IMR-90 (cell line): ENCODE data around the gene RALGPS1. TPM values are rescaled to one million over a fixed set of nuclear protein-coding genes. Genes with fewer than 3 reads are reported as not detected.

Experiments used
- ATAC-seq: fragments of 200-7000 bp; cut with Tn5 transposase; 2 replicates; pipeline ENCODE4 v1.9.1; 2020; ENCODE audit warnings: low read depth, mild to moderate bottlenecking, moderate library complexity
- BruUV-seq: library from RNA; stranded (reverse); fragments of 400-500 nt; replicated peaks from 2 replicates; lab custom pipeline; 2021; lab: Mats Ljungman, UMichigan
- CTCF ChIA-PET: fragments of 300-600 bp; formaldehyde crosslinking; extraction: SDS; loops from one replicate; lab custom pipeline; 2021; ENCODE audit warnings: antibody characterized with exemption; lab: Yijun Ruan, JAX
- POLR2A ChIA-PET: fragments of 300-600 bp; sonication (Branson Sonifier 250); formaldehyde crosslinking; loops from one replicate; lab custom pipeline; 2022; ENCODE audit warnings: antibody characterized with exemption; ENCODE audit not compliant: unreplicated experiment; lab: Charles Lee
- DNase-seq: peaks from one replicate; pipeline ENCODE4 v3.0.0; 2013
- H2AFZ ChIP-seq: replicated peaks from 2 replicates; pipeline ENCODE3; 2013; ENCODE audit warnings: low read length, mild to moderate bottlenecking; ENCODE audit not compliant: poor library complexity
- H2AK5ac ChIP-seq: 2 replicates; pipeline ENCODE4 v1.6.1; 2013; ENCODE audit warnings: low read depth, low read length, inconsistent platforms
- H2AK9ac ChIP-seq: replicated peaks from 2 replicates; pipeline ENCODE3; 2013; ENCODE audit warnings: mild to moderate bottlenecking, low read depth, low read length, moderate library complexity; ENCODE audit not compliant: poor library complexity
- H2BK120ac ChIP-seq: 2 replicates; pipeline ENCODE4 v1.6.1; 2013; ENCODE audit warnings: low read depth, low read length, inconsistent platforms
- H2BK15ac ChIP-seq: 3 replicates; pipeline ENCODE4 v1.6.1; 2013; ENCODE audit warnings: low read depth, low read length, inconsistent platforms
- H2BK20ac ChIP-seq: 2 replicates; pipeline ENCODE4 v1.6.1; 2013; ENCODE audit warnings: low read depth, mild to moderate bottlenecking, inconsistent platforms, low read length, moderate library complexity
- H2BK5ac ChIP-seq: 2 replicates; pipeline ENCODE4 v1.6.1; 2013; ENCODE audit warnings: mild to moderate bottlenecking, low read depth, low read length, inconsistent platforms; ENCODE audit not compliant: poor library complexity, severe bottlenecking
- H3K14ac ChIP-seq: replicated peaks from 2 replicates; pipeline ENCODE4 v1.6.1; 2013; ENCODE audit warnings: low read depth, low read length, inconsistent platforms
- H3K18ac ChIP-seq: 2 replicates; pipeline ENCODE4 v1.6.1; 2013; ENCODE audit warnings: low read depth, low read length, control low read depth
- H3K23ac ChIP-seq: 2 replicates; pipeline ENCODE4 v1.6.1; 2013; ENCODE audit warnings: low read depth, low read length, inconsistent platforms
- H3K27ac ChIP-seq: 2 replicates; pipeline ENCODE4 v1.5.1; 2013; ENCODE audit warnings: mild to moderate bottlenecking, control low read depth, low read length; ENCODE audit not compliant: insufficient read depth
- H3K27me3 ChIP-seq: 2 replicates; pipeline ENCODE4 v1.6.1; 2013; ENCODE audit warnings: low read length; ENCODE audit not compliant: control insufficient read depth, insufficient read depth
- H3K36me3 ChIP-seq: 2 replicates; pipeline ENCODE4 v1.6.1; 2013; ENCODE audit warnings: low read length, mixed read lengths; ENCODE audit not compliant: control insufficient read depth, insufficient read depth
- H3K4ac ChIP-seq: 2 replicates; pipeline ENCODE4 v1.6.1; 2013; ENCODE audit warnings: low read depth, low read length, inconsistent platforms
- H3K4me1 ChIP-seq: 2 replicates; pipeline ENCODE4 v1.6.1; 2013; ENCODE audit warnings: low read length, mixed read lengths; ENCODE audit not compliant: control insufficient read depth, insufficient read depth
- H3K4me2 ChIP-seq: 2 replicates; pipeline ENCODE4 v1.6.1; 2013; ENCODE audit warnings: low read depth, mild to moderate bottlenecking, control low read depth, low read length, moderate library complexity
- H3K4me3 ChIP-seq: 2 replicates; pipeline ENCODE4 v1.5.1; 2013; ENCODE audit warnings: low read depth, mild to moderate bottlenecking, control low read depth, low read length, moderate library complexity; ENCODE audit not compliant: insufficient read depth
- H3K56ac ChIP-seq: 2 replicates; pipeline ENCODE4 v1.6.1; 2013; ENCODE audit warnings: low read length, inconsistent platforms; ENCODE audit not compliant: insufficient read depth; ENCODE audit errors: extremely low read depth
- H3K79me1 ChIP-seq, 2 experiments: 2 replicates each; pipeline ENCODE4 v1.6.1; 2013; ENCODE audit warnings: low read length in 2 of 2, inconsistent platforms in 1 of 2, low read depth in 1 of 2
- H3K9ac ChIP-seq: 2 replicates; pipeline ENCODE4 v1.6.1; 2013; ENCODE audit warnings: low read depth, low read length, control low read depth
- H3K9me1 ChIP-seq: 2 replicates; pipeline ENCODE4 v1.6.1; 2013; ENCODE audit warnings: low read length, inconsistent platforms; ENCODE audit not compliant: insufficient read depth
- H3K9me3 ChIP-seq: 2 replicates; pipeline ENCODE4 v1.6.1; 2013; ENCODE audit warnings: low read length; ENCODE audit not compliant: control insufficient read depth, insufficient read depth
- H4K20me1 ChIP-seq: 2 replicates; pipeline ENCODE4 v1.6.1; 2013; ENCODE audit warnings: low read length, inconsistent platforms; ENCODE audit not compliant: insufficient read depth
- H4K5ac ChIP-seq: 2 replicates; pipeline ENCODE4 v1.6.1; 2013; ENCODE audit warnings: mild to moderate bottlenecking, low read depth, low read length, control low read depth
- H4K8ac ChIP-seq, 2 experiments: 2 replicates each; pipeline ENCODE4 v1.6.1; 2013; ENCODE audit warnings: low read depth in 2 of 2, low read length in 2 of 2, control low read depth in 1 of 2, inconsistent platforms in 1 of 2
- H4K91ac ChIP-seq: 2 replicates; pipeline ENCODE4 v1.6.1; 2013; ENCODE audit warnings: low read depth, low read length, inconsistent platforms; ENCODE audit not compliant: insufficient read depth
- BHLHE40 ChIP-seq: fragments of 150-350 bp; IDR thresholded peaks from 2 replicates; pipeline ENCODE4 v1.6.1; 2016; ENCODE audit warnings: mild to moderate bottlenecking, low read depth, low read length
- CTCF ChIP-seq: conservative IDR thresholded peaks from 2 replicates; pipeline ENCODE4 v1.5.1; 2012; ENCODE audit warnings: mild to moderate bottlenecking, low read depth, low read length, improper control_type of control experiment
- FOS ChIP-seq: fragments of 150-350 bp; IDR thresholded peaks from 2 replicates; pipeline ENCODE4 v1.6.1; 2016; ENCODE audit warnings: low read depth, low read length
- MAFK ChIP-seq: IDR thresholded peaks from 2 replicates; pipeline ENCODE4 v1.6.1; 2012; ENCODE audit warnings: low read depth, low read length, improper control_type of control experiment
- MAZ ChIP-seq: IDR thresholded peaks from 2 replicates; pipeline ENCODE4 v1.6.1; 2012; ENCODE audit warnings: low read depth, mild to moderate bottlenecking, low read length, improper control_type of control experiment, moderate library complexity, borderline replicate concordance
- NFE2L2 ChIP-seq: fragments of 150-350 bp; IDR thresholded peaks from 2 replicates; pipeline ENCODE4 v1.6.1; 2016; ENCODE audit warnings: low read depth, mild to moderate bottlenecking, low read length
- POLR2A ChIP-seq: IDR thresholded peaks from 2 replicates; pipeline ENCODE4 v1.6.1; 2012; ENCODE audit warnings: mild to moderate bottlenecking, low read depth, low read length
- RAD21 ChIP-seq: IDR thresholded peaks from 2 replicates; pipeline ENCODE4 v1.6.1; 2012; ENCODE audit warnings: low read length, improper control_type of control experiment
- RFX5 ChIP-seq: IDR thresholded peaks from 2 replicates; pipeline ENCODE4 v1.8.0; 2012; ENCODE audit warnings: low read depth, mild to moderate bottlenecking, low read length, moderate library complexity
- SMC3 ChIP-seq: fragments of 150-350 bp; IDR thresholded peaks from 2 replicates; pipeline ENCODE4 v1.6.1; 2016; ENCODE audit warnings: low read depth, mild to moderate bottlenecking, antibody characterized with exemption, low read length, moderate library complexity
- WGBS, 2 experiments: methylation state at CpG; one replicate each; pipeline versions ENCODE4 v1.1.5 to v1.1.7; 2013; ENCODE audit warnings: missing lambda C conversion rate in 2 of 2; ENCODE audit not compliant: insufficient read length in 1 of 2; ENCODE audit errors: extremely low coverage in 2 of 2; 5-methylcytosine and 5-hydroxymethylcytosine counted together
- dilution Hi-C: fragments of 300-500 bp; cut with HindIII; formaldehyde crosslinking; loops from one replicate; pipeline ENCODE4 v1.14.3; 2018; ENCODE audit warnings: low sequenced_read_pairs; ENCODE audit not compliant: unreplicated experiment
- in situ Hi-C: fragments of 300-500 bp; cut with MboI; formaldehyde crosslinking; loops from 3 replicates; pipeline ENCODE4 v1.14.3; 2019; ENCODE audit warnings: low sequenced_read_pairs, inconsistent platforms, mixed read lengths
- intact Hi-C: fragments of 100-400 bp; cut with micrococcal nuclease; formaldehyde crosslinking; loops from 2 replicates; pipeline ENCODE4 v1.10.0; 2022
- polyA plus RNA-seq, 3 experiments: library from polyadenylated mRNA; depleted of rRNA; stranded (reverse); fragments of >200 nt; gene quantifications; 2 replicates each; pipeline ENCODE4 v1.2.3, GENCODE V29; 2012; ENCODE audit warnings: low replicate concordance in 1 of 3
- total RNA-seq: library from RNA; depleted of rRNA; stranded (reverse); fragments of >200 nt; gene quantifications from 2 replicates; pipeline ENCODE4 v1.2.3, GENCODE V29; 2012
- TF ChIP-seq, protein P1 (sequence below): fragments of 150-350 bp; IDR thresholded peaks from 2 replicates; pipeline ENCODE4 v1.6.1; 2017; ENCODE audit warnings: mild to moderate bottlenecking, antibody characterized with exemption, low read length, low read depth
- TF ChIP-seq, protein P2 (sequence below): fragments of 150-350 bp; IDR thresholded peaks from 2 replicates; pipeline ENCODE4 v1.6.1; 2016; ENCODE audit warnings: low read depth, mild to moderate bottlenecking, low read length, moderate library complexity, borderline replicate concordance

Gene RALGPS1
- total and polyA plus RNA-seq, 2 of the 4 experiments (the other 2 are of a cell fraction): 0.90 to 2.8 TPM

GRCh38 chr9:127224178-127224882 is 309.7 kb downstream of the RALGPS1 start:
- H4K20me1 ChIP-seq: no peaks in the 10 kb centered on the region; the same call in 1 of the 2 replicates
- peak overlapping the region; percentile 85 for H3K4me3 ChIP-seq
- peak overlapping the region; percentile 77; the same call in 1 of the 2 replicates for H4K5ac ChIP-seq
- peaks cover 2% of the 10 kb centered on the region; the same call in 1 of the 2 replicates for H3K9me1 ChIP-seq
- 4% methylated on average over 33 of the region's 56 CpGs; no CpG with 5 or more reads in 1 of the 2 experiments for WGBS, 2 experiments
- ChIA-PET CTCF (interaction anchor here (1.0 to 1.3 kb wide), 2 partner anchors 9 to 173 kb away, joined by 4 to 6 read pairs; partner anchors contain the start of gene SLC2A8), POLR2A (no interaction called here)
- H2BK15ac ChIP-seq: no peak overlapping the region; the same call in 2 of the 3 replicates
- H3K23ac ChIP-seq: 0 out of 2 replicates have a peak overlapping the region, but pooled peaks have one; percentile 56
- no peaks in the 10 kb centered on the region for H3K79me1 ChIP-seq
- H3K4ac ChIP-seq: peak overlapping the region; percentile 66; the same call in 1 of the 2 replicates
- no TSS peak for BruUV-seq
- H2BK20ac ChIP-seq: no peak overlapping the region
- peak overlapping the region; percentile 99 for H3K4me2 ChIP-seq
- H4K91ac ChIP-seq: no peak overlapping the region
- peaks cover 29% of the 10 kb centered on the region for H3K27me3 ChIP-seq
- H2AFZ ChIP-seq: peak overlapping the region; percentile 98
- H4K8ac ChIP-seq: peak overlapping the region; percentile 55 to 88; a peak in 2 of 4 replicates
- no peaks in the 10 kb centered on the region for H3K4me1 ChIP-seq
- peak overlapping the region; percentile 83 for H3K18ac ChIP-seq
- peak overlapping the region; percentile 75; the same call in 1 of the 2 replicates for H3K9ac ChIP-seq
- in situ Hi-C loops: no loop called here
- H2AK5ac ChIP-seq: no peak overlapping the region; the same call in 1 of the 2 replicates
- no peak overlapping the region for H2BK120ac ChIP-seq
- H2BK5ac ChIP-seq: peak overlapping the region; percentile 40
- H2AK9ac ChIP-seq: peak overlapping the region; percentile 31
- peak; percentile 72 for ATAC-seq
- no peak overlapping the region for H3K56ac ChIP-seq
- dilution Hi-C loops: no loop called here
- peak overlapping the region; percentile 63 for H3K27ac ChIP-seq
- H3K14ac ChIP-seq: 0 out of 2 replicates have a peak overlapping the region, but pooled peaks have one; percentile 16
- peak; percentile 60 for TF ChIP-seq BHLHE40
- no peak for TF ChIP-seq FOS
- TF ChIP-seq, protein P1, sequence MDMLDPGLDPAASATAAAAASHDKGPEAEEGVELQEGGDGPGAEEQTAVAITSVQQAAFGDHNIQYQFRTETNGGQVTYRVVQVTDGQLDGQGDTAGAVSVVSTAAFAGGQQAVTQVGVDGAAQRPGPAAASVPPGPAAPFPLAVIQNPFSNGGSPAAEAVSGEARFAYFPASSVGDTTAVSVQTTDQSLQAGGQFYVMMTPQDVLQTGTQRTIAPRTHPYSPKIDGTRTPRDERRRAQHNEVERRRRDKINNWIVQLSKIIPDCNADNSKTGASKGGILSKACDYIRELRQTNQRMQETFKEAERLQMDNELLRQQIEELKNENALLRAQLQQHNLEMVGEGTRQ: no peak
- TF ChIP-seq, protein P2, sequence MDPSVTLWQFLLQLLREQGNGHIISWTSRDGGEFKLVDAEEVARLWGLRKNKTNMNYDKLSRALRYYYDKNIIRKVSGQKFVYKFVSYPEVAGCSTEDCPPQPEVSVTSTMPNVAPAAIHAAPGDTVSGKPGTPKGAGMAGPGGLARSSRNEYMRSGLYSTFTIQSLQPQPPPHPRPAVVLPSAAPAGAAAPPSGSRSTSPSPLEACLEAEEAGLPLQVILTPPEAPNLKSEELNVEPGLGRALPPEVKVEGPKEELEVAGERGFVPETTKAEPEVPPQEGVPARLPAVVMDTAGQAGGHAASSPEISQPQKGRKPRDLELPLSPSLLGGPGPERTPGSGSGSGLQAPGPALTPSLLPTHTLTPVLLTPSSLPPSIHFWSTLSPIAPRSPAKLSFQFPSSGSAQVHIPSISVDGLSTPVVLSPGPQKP: no peak
- TF ChIP-seq RFX5: no peak
- TF ChIP-seq POLR2A: no peak
- TF ChIP-seq CTCF: peak; percentile 20; the same call in 1 of the 2 replicates
- no peak for TF ChIP-seq NFE2L2
- peak; percentile 23; the same call in 1 of the 2 replicates for TF ChIP-seq SMC3
- peak; percentile 16; the same call in 1 of the 2 replicates for TF ChIP-seq RAD21
- 0 out of 2 replicates have a peak, but pooled peaks have one; percentile 12 for TF ChIP-seq MAZ
- TF ChIP-seq MAFK: no peak
- no peaks in the 10 kb centered on the region for H3K9me3 ChIP-seq
- DNase-seq: peak; percentile 69
- intact Hi-C loops: loop anchor here (10.0 kb wide), 1 partner anchor 200 kb away; the partner anchor contains the start of gene ZNF79
- H3K36me3 ChIP-seq: no peaks in the 10 kb centered on the region
